Panc1 (cell line): ENCODE data around the gene RPP38. TPM values are rescaled to one million over a fixed set of nuclear protein-coding genes. Genes with fewer than 3 reads are reported as not detected.

Experiments
- ATAC-seq: fragments of 200-7000 bp; cut with Tn5 transposase; 2 replicates; pipeline ENCODE4 v1.9.1; 2020; ENCODE audit warnings: mild to moderate bottlenecking, moderate library complexity
- BruUV-seq: library from RNA; stranded (reverse); fragments of 400-500 nt; replicated peaks from 2 replicates; lab custom pipeline; 2021; lab: Mats Ljungman, UMichigan
- CTCF ChIA-PET: fragments of 300-600 bp; sonication (Branson Sonifier 250); formaldehyde crosslinking; loops from one replicate; lab custom pipeline; 2022; ENCODE audit warnings: antibody characterized with exemption; lab: Charles Lee
- POLR2A ChIA-PET: fragments of 300-600 bp; sonication (Branson Sonifier 250); formaldehyde crosslinking; loops from one replicate; lab custom pipeline; 2022; ENCODE audit warnings: antibody characterized with exemption; lab: Charles Lee
- DNase-seq: peaks from one replicate; pipeline ENCODE4 v3.0.0-alpha.2; 2010; ENCODE audit warnings: low read depth, low spot score
- H3K27ac ChIP-seq: 2 replicates; pipeline ENCODE4 v1.5.1; 2011; ENCODE audit warnings: mild to moderate bottlenecking, low read length, inconsistent platforms
- H3K27me3 ChIP-seq: fragments of 200-500 bp; sonication (Bioruptor generic); 2 replicates; pipeline ENCODE4 v1.6.0; 2014; ENCODE audit warnings: low read length, inconsistent platforms; ENCODE audit not compliant: control insufficient read depth, insufficient read depth
- H3K36me3 ChIP-seq: fragments of 200-500 bp; sonication (Bioruptor generic); 2 replicates; pipeline ENCODE4 v1.5.1; 2014; ENCODE audit warnings: inconsistent platforms, mild to moderate bottlenecking, low read length, moderate library complexity; ENCODE audit not compliant: control insufficient read depth, insufficient read depth
- H3K4me1 ChIP-seq: 2 replicates; pipeline ENCODE4 v1.5.1; 2011; ENCODE audit warnings: inconsistent platforms, mild to moderate bottlenecking, low read length, moderate library complexity; ENCODE audit not compliant: control insufficient read depth, insufficient read depth
- H3K4me3 ChIP-seq, 2 experiments: 2 replicates each; pipeline ENCODE4 v1.5.1; 2011 to 2012; ENCODE audit warnings: low read depth in 2 of 2, low read length in 2 of 2, mild to moderate bottlenecking in 2 of 2, inconsistent platforms in 1 of 2, moderate library complexity in 1 of 2
- H3K9me3 ChIP-seq: fragments of 200-500 bp; sonication (Bioruptor generic); 2 replicates; pipeline ENCODE4 v1.5.1; 2014; ENCODE audit warnings: low read depth, mild to moderate bottlenecking, inconsistent platforms, low read length, moderate library complexity; ENCODE audit not compliant: control insufficient read depth, insufficient read depth
- POLR2AphosphoS5 ChIP-seq: IDR thresholded peaks from 2 replicates; pipeline ENCODE4 v1.6.1; 2012; ENCODE audit warnings: mild to moderate bottlenecking, low read depth, low read length, moderate library complexity
- SIN3A ChIP-seq: IDR thresholded peaks from 2 replicates; pipeline ENCODE4 v1.6.1; 2012; ENCODE audit warnings: low read depth, mild to moderate bottlenecking, low read length, moderate library complexity, borderline replicate concordance; ENCODE audit not compliant: insufficient read depth
- TCF7L2 ChIP-seq: IDR thresholded peaks from 2 replicates; pipeline ENCODE4 v1.6.1; 2011; ENCODE audit warnings: mild to moderate bottlenecking, low read depth, low read length, inconsistent platforms
- in situ Hi-C: cut with HindIII; loops from 2 replicates; pipeline ENCODE4 v1.10.0; 2016; ENCODE audit warnings: low sequenced_read_pairs, low pct_unique_long_range_greater_than_20kb
- intact Hi-C: fragments of 100-400 bp; cut with micrococcal nuclease; formaldehyde crosslinking; loops from one replicate; pipeline ENCODE4 v1.10.0; 2022; ENCODE audit not compliant: unreplicated experiment
- total RNA-seq: library from RNA; stranded (reverse); gene quantifications from one replicate; pipeline ENCODE4 v1.2.1, GENCODE V29; 2021; ENCODE audit not compliant: unreplicated experiment
- TF ChIP-seq, protein P1 (sequence below), 2 experiments: IDR thresholded peaks; 2 replicates each; pipeline ENCODE4 v1.6.1; 2011 to 2012; ENCODE audit warnings: low read depth in 2 of 2, control low read depth in 1 of 2, low read length in 1 of 2, mild to moderate bottlenecking in 1 of 2, moderate library complexity in 1 of 2; ENCODE audit not compliant: insufficient read depth in 1 of 2
- TF ChIP-seq, protein P2 (sequence below): fragments of 450-650 bp; IDR thresholded peaks from 2 replicates; pipeline ENCODE4 v1.5.1; 2017; ENCODE audit warnings: mild to moderate bottlenecking

Gene RPP38
- total RNA-seq, 1 experiment from 2014 or later = 19.9 TPM

DNA sequence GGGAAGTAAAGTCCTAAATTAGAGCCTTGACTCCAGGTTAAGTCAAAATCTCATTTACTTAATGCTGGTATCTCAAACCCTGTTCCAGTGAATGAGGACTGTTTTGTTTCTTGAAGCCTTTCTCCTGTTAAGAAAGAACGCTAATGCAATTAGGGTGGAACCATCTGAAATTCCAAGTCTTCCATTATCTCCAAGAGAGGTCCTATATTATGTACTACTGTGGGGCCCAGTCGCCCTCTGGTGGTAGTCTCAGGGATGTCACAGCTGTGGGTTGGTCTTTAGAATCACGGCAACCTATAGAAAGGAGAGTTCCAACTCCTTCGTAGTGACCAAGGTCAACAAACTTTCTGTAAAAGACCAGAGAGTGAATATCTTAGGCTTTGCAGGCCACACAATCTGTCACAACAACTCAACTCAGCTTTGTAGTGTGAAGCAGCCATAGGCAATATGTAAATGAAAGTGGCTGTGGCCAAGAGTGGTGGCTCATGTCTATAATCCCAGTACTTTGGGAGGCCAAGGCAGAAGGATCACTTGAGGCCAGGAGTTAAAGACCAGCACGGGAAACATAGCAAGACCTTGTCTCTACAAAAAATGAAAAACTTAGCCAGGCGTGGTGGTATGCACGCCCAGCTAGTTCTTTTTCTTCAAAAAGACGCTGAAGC is 9.3 kb downstream of the RPP38 start:
- Histone ChIP-seq H3K27me3 (no peaks in the 10 kb centered on the region), H3K9me3 (no peaks in the 10 kb centered on the region), H3K36me3 (peaks cover 13% of the 10 kb centered on the region), H3K27ac (no peak overlapping the region), H3K4me1 (no peaks in the 10 kb centered on the region), H3K4me3 (no peak overlapping the region)
- in situ Hi-C loops = no loop called here
- DNase-seq = peak; percentile 57
- ChIA-PET CTCF (no interaction called here), POLR2A (no interaction called here)
- TF ChIP-seq, protein P1, sequence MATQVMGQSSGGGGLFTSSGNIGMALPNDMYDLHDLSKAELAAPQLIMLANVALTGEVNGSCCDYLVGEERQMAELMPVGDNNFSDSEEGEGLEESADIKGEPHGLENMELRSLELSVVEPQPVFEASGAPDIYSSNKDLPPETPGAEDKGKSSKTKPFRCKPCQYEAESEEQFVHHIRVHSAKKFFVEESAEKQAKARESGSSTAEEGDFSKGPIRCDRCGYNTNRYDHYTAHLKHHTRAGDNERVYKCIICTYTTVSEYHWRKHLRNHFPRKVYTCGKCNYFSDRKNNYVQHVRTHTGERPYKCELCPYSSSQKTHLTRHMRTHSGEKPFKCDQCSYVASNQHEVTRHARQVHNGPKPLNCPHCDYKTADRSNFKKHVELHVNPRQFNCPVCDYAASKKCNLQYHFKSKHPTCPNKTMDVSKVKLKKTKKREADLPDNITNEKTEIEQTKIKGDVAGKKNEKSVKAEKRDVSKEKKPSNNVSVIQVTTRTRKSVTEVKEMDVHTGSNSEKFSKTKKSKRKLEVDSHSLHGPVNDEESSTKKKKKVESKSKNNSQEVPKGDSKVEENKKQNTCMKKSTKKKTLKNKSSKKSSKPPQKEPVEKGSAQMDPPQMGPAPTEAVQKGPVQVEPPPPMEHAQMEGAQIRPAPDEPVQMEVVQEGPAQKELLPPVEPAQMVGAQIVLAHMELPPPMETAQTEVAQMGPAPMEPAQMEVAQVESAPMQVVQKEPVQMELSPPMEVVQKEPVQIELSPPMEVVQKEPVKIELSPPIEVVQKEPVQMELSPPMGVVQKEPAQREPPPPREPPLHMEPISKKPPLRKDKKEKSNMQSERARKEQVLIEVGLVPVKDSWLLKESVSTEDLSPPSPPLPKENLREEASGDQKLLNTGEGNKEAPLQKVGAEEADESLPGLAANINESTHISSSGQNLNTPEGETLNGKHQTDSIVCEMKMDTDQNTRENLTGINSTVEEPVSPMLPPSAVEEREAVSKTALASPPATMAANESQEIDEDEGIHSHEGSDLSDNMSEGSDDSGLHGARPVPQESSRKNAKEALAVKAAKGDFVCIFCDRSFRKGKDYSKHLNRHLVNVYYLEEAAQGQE (IDR thresholded peaks at IDR 0.05; ENCODE audit: insufficient read depth in 1 of 2, low read depth in 2 of 2, low read length in 1 of 2) = no peak
- TF ChIP-seq TCF7L2 = no peak
- TF ChIP-seq POLR2AphosphoS5 = no peak
- TF ChIP-seq, protein P2, sequence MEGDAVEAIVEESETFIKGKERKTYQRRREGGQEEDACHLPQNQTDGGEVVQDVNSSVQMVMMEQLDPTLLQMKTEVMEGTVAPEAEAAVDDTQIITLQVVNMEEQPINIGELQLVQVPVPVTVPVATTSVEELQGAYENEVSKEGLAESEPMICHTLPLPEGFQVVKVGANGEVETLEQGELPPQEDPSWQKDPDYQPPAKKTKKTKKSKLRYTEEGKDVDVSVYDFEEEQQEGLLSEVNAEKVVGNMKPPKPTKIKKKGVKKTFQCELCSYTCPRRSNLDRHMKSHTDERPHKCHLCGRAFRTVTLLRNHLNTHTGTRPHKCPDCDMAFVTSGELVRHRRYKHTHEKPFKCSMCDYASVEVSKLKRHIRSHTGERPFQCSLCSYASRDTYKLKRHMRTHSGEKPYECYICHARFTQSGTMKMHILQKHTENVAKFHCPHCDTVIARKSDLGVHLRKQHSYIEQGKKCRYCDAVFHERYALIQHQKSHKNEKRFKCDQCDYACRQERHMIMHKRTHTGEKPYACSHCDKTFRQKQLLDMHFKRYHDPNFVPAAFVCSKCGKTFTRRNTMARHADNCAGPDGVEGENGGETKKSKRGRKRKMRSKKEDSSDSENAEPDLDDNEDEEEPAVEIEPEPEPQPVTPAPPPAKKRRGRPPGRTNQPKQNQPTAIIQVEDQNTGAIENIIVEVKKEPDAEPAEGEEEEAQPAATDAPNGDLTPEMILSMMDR = peak; percentile 88
- no peak for TF ChIP-seq SIN3A
- intact Hi-C loops = no loop called here
- BruUV-seq = no TSS peak
- ATAC-seq = peak; percentile 97

DNA sequence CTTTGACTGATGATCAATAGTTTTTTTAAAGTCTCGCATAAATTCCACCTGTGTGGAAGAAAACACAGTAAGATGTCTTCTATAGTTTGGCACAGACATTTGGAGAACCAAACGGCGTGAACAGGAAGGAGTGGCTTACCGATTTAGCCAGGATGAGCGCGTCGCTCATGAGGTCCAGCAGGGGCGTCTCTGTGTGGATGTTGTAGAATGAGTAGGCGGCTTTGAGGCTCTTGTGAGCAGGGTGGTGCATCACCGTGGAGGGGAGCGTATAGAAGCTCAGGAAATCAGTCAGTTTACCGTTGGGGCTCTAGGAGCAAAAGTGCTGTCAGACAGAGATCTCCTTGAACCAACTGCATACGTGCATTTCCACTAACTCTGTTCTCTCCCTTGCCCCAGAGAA is 15.5 kb downstream of the RPP38 start:
- Histone ChIP-seq H3K9me3 (no peaks in the 10 kb centered on the region), H3K4me1 (no peaks in the 10 kb centered on the region), H3K36me3 (no peaks in the 10 kb centered on the region; the same call in 1 of the 2 replicates), H3K27me3 (no peaks in the 10 kb centered on the region), H3K4me3 (no peak overlapping the region), H3K27ac (no peak overlapping the region)
- ATAC-seq (no peak), DNase-seq (no peak)
- BruUV-seq = no TSS peak
- POLR2A ChIA-PET = no interaction called here
- intact Hi-C loops (no loop called here), in situ Hi-C loops (no loop called here)
- CTCF ChIA-PET = no interaction called here
- TF ChIP-seq SIN3A (no peak), TCF7L2 (no peak), POLR2AphosphoS5 (no peak)
- TF ChIP-seq, protein P1 (IDR thresholded peaks at IDR 0.05; ENCODE audit: insufficient read depth in 1 of 2, low read depth in 2 of 2, low read length in 1 of 2) = no peak
- TF ChIP-seq, protein P2 = no peak
